GM23338 (cell line): ENCODE measurements around the gene RAD54L. TPM values are rescaled to one million over a fixed set of nuclear protein-coding genes. Genes with fewer than 3 reads are reported as not detected.

Experiments
- ATAC-seq: fragments of 200-7000 bp; cut with Tn5 transposase; 3 replicates; pipeline ENCODE4 v1.9.1; 2020
- DNase-seq: peaks from one replicate; pipeline ENCODE4 v3.0.0-alpha.2; 2015; ENCODE audit warnings: low spot score
- H2AFZ ChIP-seq: fragments of 200-600 bp; sonication (generic); 2 replicates; pipeline ENCODE4 v1.8.0; 2016; ENCODE audit warnings: antibody characterized with exemption, mild to moderate bottlenecking, moderate library complexity
- H3F3A ChIP-seq: fragments of 200-600 bp; sonication (generic); replicated peaks from 2 replicates; pipeline ENCODE4 v1.8.0; 2017; ENCODE audit warnings: antibody characterized with exemption, mixed run types, low read depth
- H3K27ac ChIP-seq: fragments of 200-600 bp; sonication (generic); 2 replicates; pipeline ENCODE4 v1.6.1; 2016; ENCODE audit warnings: low read depth
- H3K27me3 ChIP-seq: fragments of 200-600 bp; sonication (generic); 2 replicates; pipeline ENCODE4 v1.8.0; 2016; ENCODE audit warnings: mild to moderate bottlenecking, mixed run types, moderate library complexity; ENCODE audit not compliant: insufficient read depth
- H3K36me3 ChIP-seq: fragments of 200-600 bp; sonication (generic); 2 replicates; pipeline ENCODE4 v1.8.0; 2016; ENCODE audit warnings: mild to moderate bottlenecking; ENCODE audit not compliant: insufficient read depth
- H3K4me1 ChIP-seq: fragments of 200-600 bp; sonication (generic); 2 replicates; pipeline ENCODE4 v1.8.0; 2016; ENCODE audit warnings: mild to moderate bottlenecking, moderate library complexity; ENCODE audit not compliant: insufficient read depth
- H3K4me2 ChIP-seq: fragments of 200-600 bp; sonication (generic); 2 replicates; pipeline ENCODE4 v1.7.1; 2017; ENCODE audit warnings: mixed run types
- H3K4me3 ChIP-seq: fragments of 200-600 bp; sonication (generic); 2 replicates; pipeline ENCODE4 v1.6.1; 2016; ENCODE audit warnings: mixed run types
- H3K79me2 ChIP-seq: fragments of 200-600 bp; sonication (generic); replicated peaks from 2 replicates; pipeline ENCODE4 v1.8.0; 2017; ENCODE audit warnings: mild to moderate bottlenecking; ENCODE audit not compliant: insufficient read depth
- H3K9me2 ChIP-seq: fragments of 200-600 bp; sonication (generic); 2 replicates; pipeline ENCODE4 v1.8.0; 2017; ENCODE audit not compliant: insufficient read depth
- H4K20me1 ChIP-seq: fragments of 200-600 bp; sonication (generic); replicated peaks from 2 replicates; pipeline ENCODE4 v1.8.0; 2017; ENCODE audit warnings: mild to moderate bottlenecking; ENCODE audit not compliant: insufficient read depth
- H3K27ac Mint-ChIP-seq: 2 replicates; pipeline ENCODE4 v1.8.0; 2020; ENCODE audit warnings: inconsistent platforms, mild to moderate bottlenecking, moderate library complexity, mixed read lengths
- H3K27me3 Mint-ChIP-seq: 3 replicates; pipeline ENCODE4 v1.8.0; 2022; ENCODE audit warnings: low read depth, mild to moderate bottlenecking, moderate library complexity, mixed read lengths, inconsistent platforms; ENCODE audit not compliant: insufficient read depth, poor library complexity
- H3K36me3 Mint-ChIP-seq: 3 replicates; pipeline ENCODE4 v1.8.0; 2021; ENCODE audit warnings: low read depth, mild to moderate bottlenecking, inconsistent platforms, moderate library complexity, mixed read lengths
- H3K4me1 Mint-ChIP-seq: 3 replicates; pipeline ENCODE4 v1.8.0; 2020; ENCODE audit warnings: mild to moderate bottlenecking, inconsistent platforms, mixed read lengths
- H3K4me3 Mint-ChIP-seq: 3 replicates; pipeline ENCODE4 v1.8.0; 2021; ENCODE audit warnings: moderate library complexity, mild to moderate bottlenecking, inconsistent platforms, mixed read lengths
- H3K9me3 Mint-ChIP-seq: 3 replicates; pipeline ENCODE4 v1.8.0; 2020; ENCODE audit warnings: moderate library complexity, mild to moderate bottlenecking, inconsistent platforms, mixed read lengths
- CREB1 ChIP-seq: fragments of 250-450 bp; sonication (Bioruptor Pico); IDR thresholded peaks from 2 replicates; pipeline ENCODE4 v1.5.0; 2020; ENCODE audit warnings: low read depth, mild to moderate bottlenecking, moderate library complexity
- EZH2 ChIP-seq: fragments of 200-600 bp; sonication (generic); IDR thresholded peaks from one replicate; pipeline ENCODE4 v1.8.0; 2017; ENCODE audit warnings: antibody characterized with exemption, mild to moderate bottlenecking, low read depth; ENCODE audit not compliant: unreplicated experiment
- EZH2phosphoT487 ChIP-seq: fragments of 200-600 bp; sonication (generic); IDR thresholded peaks from one replicate; pipeline ENCODE4 v1.8.1; 2018; ENCODE audit warnings: antibody characterized with exemption; ENCODE audit not compliant: unreplicated experiment
- JUNB ChIP-seq: IDR thresholded peaks from one replicate; pipeline ENCODE4 v1.6.1; 2016; ENCODE audit warnings: antibody characterized with exemption; ENCODE audit not compliant: unreplicated experiment
- NANOG ChIP-seq: IDR thresholded peaks from 2 replicates; pipeline ENCODE4 v1.6.1; 2016; ENCODE audit warnings: antibody characterized with exemption, borderline replicate concordance
- POLR2AphosphoS5 ChIP-seq: IDR thresholded peaks from 2 replicates; pipeline ENCODE4 v1.6.1; 2016; ENCODE audit warnings: antibody characterized with exemption, low read depth
- STAT1 ChIP-seq: IDR thresholded peaks from one replicate; pipeline ENCODE4 v1.6.1; 2016; ENCODE audit warnings: antibody characterized with exemption; ENCODE audit not compliant: unreplicated experiment
- ZNF114 ChIP-seq: fragments of 250-450 bp; sonication (Bioruptor Pico); IDR thresholded peaks from 2 replicates; pipeline ENCODE4 v1.5.0; 2020; ENCODE audit warnings: mild to moderate bottlenecking, moderate library complexity
- ZNF331 ChIP-seq: fragments of 250-450 bp; sonication (Bioruptor Pico); IDR thresholded peaks from 2 replicates; pipeline ENCODE4 v1.5.0; 2020; ENCODE audit warnings: low read depth, mild to moderate bottlenecking, moderate library complexity
- polyA plus RNA-seq: library from polyadenylated mRNA; unstranded; fragments of >200 nt; fragmentation: Nextera tagmentation; extraction: Ambion mirVana; gene quantifications from 2 replicates; pipeline ENCODE4 v1.2.1, GENCODE V29; 2016
- total RNA-seq: library from RNA; depleted of rRNA; stranded (reverse); fragments of >200 nt; shearing (Covaris generic); gene quantifications from 2 replicates; pipeline ENCODE4 v1.2.3, GENCODE V29; 2014
- TF ChIP-seq, protein P1 (sequence below): IDR thresholded peaks from one replicate; pipeline ENCODE4 v1.6.1; 2018; ENCODE audit warnings: antibody characterized with exemption; ENCODE audit not compliant: unreplicated experiment
- TF ChIP-seq, protein P2 (sequence below): IDR thresholded peaks from 2 replicates; pipeline ENCODE4 v1.6.1; 2016; ENCODE audit warnings: antibody characterized with exemption
- TF ChIP-seq, protein P3 (sequence below): fragments of 250-450 bp; sonication (Bioruptor Pico); IDR thresholded peaks from 2 replicates; pipeline ENCODE4 v1.5.0; 2020; ENCODE audit warnings: mild to moderate bottlenecking, moderate library complexity

The RAD54L gene
- total and polyA plus RNA-seq, 2 experiments from 2014 or later: 26.4 to 48.1 TPM

DNA sequence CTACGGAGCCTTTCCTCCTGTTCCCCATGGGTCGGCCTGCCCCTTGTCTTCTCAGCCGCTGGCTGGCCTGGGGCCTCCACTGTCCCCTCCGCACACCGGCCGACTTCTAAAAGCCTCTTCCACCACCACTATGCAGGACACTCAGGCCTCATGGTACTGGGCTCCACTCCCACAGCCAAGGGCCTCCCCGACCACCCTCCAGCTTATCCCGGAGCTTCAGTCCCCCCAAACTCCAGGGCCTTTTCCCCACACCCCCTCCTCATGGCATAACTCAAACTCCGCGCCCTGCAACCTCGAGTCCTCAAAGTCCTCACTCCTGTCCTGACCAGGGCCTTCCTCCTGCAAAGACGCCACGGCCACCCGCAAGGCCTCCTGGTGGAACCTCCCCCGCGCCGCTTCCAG is 53.8 kb downstream of the RAD54L start:
- TF ChIP-seq, protein P1, sequence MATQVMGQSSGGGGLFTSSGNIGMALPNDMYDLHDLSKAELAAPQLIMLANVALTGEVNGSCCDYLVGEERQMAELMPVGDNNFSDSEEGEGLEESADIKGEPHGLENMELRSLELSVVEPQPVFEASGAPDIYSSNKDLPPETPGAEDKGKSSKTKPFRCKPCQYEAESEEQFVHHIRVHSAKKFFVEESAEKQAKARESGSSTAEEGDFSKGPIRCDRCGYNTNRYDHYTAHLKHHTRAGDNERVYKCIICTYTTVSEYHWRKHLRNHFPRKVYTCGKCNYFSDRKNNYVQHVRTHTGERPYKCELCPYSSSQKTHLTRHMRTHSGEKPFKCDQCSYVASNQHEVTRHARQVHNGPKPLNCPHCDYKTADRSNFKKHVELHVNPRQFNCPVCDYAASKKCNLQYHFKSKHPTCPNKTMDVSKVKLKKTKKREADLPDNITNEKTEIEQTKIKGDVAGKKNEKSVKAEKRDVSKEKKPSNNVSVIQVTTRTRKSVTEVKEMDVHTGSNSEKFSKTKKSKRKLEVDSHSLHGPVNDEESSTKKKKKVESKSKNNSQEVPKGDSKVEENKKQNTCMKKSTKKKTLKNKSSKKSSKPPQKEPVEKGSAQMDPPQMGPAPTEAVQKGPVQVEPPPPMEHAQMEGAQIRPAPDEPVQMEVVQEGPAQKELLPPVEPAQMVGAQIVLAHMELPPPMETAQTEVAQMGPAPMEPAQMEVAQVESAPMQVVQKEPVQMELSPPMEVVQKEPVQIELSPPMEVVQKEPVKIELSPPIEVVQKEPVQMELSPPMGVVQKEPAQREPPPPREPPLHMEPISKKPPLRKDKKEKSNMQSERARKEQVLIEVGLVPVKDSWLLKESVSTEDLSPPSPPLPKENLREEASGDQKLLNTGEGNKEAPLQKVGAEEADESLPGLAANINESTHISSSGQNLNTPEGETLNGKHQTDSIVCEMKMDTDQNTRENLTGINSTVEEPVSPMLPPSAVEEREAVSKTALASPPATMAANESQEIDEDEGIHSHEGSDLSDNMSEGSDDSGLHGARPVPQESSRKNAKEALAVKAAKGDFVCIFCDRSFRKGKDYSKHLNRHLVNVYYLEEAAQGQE: no peak
- no peak for TF ChIP-seq EZH2phosphoT487
- no peak for TF ChIP-seq CREB1 (CRISPR knock-in tag)
- TF ChIP-seq NANOG: no peak
- TF ChIP-seq STAT1: no peak
- no peak for TF ChIP-seq POLR2AphosphoS5
- no peak for TF ChIP-seq ZNF331 (CRISPR knock-in tag)
- TF ChIP-seq, protein P2, sequence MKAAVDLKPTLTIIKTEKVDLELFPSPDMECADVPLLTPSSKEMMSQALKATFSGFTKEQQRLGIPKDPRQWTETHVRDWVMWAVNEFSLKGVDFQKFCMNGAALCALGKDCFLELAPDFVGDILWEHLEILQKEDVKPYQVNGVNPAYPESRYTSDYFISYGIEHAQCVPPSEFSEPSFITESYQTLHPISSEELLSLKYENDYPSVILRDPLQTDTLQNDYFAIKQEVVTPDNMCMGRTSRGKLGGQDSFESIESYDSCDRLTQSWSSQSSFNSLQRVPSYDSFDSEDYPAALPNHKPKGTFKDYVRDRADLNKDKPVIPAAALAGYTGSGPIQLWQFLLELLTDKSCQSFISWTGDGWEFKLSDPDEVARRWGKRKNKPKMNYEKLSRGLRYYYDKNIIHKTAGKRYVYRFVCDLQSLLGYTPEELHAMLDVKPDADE: no peak
- TF ChIP-seq EZH2: no peak
- TF ChIP-seq, protein P3, sequence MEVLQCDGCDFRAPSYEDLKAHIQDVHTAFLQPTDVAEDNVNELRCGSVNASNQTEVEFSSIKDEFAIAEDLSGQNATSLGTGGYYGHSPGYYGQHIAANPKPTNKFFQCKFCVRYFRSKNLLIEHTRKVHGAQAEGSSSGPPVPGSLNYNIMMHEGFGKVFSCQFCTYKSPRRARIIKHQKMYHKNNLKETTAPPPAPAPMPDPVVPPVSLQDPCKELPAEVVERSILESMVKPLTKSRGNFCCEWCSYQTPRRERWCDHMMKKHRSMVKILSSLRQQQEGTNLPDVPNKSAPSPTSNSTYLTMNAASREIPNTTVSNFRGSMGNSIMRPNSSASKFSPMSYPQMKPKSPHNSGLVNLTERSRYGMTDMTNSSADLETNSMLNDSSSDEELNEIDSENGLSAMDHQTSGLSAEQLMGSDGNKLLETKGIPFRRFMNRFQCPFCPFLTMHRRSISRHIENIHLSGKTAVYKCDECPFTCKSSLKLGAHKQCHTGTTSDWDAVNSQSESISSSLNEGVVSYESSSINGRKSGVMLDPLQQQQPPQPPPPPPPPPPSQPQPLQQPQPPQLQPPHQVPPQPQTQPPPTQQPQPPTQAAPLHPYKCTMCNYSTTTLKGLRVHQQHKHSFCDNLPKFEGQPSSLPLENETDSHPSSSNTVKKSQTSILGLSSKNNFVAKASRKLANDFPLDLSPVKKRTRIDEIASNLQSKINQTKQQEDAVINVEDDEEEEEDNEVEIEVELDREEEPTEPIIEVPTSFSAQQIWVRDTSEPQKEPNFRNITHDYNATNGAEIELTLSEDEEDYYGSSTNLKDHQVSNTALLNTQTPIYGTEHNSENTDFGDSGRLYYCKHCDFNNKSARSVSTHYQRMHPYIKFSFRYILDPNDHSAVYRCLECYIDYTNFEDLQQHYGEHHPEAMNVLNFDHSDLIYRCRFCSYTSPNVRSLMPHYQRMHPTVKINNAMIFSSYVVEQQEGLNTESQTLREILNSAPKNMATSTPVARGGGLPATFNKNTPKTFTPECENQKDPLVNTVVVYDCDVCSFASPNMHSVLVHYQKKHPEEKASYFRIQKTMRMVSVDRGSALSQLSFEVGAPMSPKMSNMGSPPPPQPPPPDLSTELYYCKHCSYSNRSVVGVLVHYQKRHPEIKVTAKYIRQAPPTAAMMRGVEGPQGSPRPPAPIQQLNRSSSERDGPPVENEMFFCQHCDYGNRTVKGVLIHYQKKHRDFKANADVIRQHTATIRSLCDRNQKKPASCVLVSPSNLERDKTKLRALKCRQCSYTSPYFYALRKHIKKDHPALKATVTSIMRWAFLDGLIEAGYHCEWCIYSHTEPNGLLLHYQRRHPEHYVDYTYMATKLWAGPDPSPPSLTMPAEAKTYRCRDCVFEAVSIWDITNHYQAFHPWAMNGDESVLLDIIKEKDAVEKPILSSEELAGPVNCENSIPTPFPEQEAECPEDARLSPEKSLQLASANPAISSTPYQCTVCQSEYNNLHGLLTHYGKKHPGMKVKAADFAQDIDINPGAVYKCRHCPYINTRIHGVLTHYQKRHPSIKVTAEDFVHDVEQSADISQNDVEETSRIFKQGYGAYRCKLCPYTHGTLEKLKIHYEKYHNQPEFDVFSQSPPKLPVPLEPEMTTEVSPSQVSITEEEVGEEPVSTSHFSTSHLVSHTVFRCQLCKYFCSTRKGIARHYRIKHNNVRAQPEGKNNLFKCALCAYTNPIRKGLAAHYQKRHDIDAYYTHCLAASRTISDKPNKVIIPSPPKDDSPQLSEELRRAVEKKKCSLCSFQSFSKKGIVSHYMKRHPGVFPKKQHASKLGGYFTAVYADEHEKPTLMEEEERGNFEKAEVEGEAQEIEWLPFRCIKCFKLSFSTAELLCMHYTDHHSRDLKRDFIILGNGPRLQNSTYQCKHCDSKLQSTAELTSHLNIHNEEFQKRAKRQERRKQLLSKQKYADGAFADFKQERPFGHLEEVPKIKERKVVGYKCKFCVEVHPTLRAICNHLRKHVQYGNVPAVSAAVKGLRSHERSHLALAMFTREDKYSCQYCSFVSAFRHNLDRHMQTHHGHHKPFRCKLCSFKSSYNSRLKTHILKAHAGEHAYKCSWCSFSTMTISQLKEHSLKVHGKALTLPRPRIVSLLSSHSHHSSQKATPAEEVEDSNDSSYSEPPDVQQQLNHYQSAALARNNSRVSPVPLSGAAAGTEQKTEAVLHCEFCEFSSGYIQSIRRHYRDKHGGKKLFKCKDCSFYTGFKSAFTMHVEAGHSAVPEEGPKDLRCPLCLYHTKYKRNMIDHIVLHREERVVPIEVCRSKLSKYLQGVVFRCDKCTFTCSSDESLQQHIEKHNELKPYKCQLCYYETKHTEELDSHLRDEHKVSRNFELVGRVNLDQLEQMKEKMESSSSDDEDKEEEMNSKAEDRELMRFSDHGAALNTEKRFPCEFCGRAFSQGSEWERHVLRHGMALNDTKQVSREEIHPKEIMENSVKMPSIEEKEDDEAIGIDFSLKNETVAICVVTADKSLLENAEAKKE (CRISPR knock-in tag): no peak
- TF ChIP-seq JUNB: no peak
- TF ChIP-seq ZNF114 (CRISPR knock-in tag): no peak
- Histone ChIP-seq H4K20me1 (peaks cover 18% of the 10 kb centered on the region), H3K27me3 (no peaks in the 10 kb centered on the region), H3K36me3 (peaks cover 9% of the 10 kb centered on the region), H2AFZ (0 out of 2 replicates have a peak overlapping the region, but pooled peaks have one; percentile 15), H3F3A (peaks cover 13% of the 10 kb centered on the region), H3K4me3 (peak overlapping the region; percentile 93), H3K79me2 (peaks cover 77% of the 10 kb centered on the region), H3K4me2 (peak overlapping the region; percentile 88), H3K9me2 (no peaks in the 10 kb centered on the region), H3K4me1 (peaks cover 39% of the 10 kb centered on the region), H3K27ac (peak overlapping the region; percentile 79)
- H3K27me3 Mint-ChIP-seq: peaks cover 8% of the 10 kb centered on the region
- H3K4me3 Mint-ChIP-seq: peak overlapping the region; percentile 98
- H3K9me3 Mint-ChIP-seq: peaks cover 7% of the 10 kb centered on the region
- ATAC-seq (no peak; the same call in 2 of the 3 replicates), DNase-seq (no peak)
- H3K36me3 Mint-ChIP-seq: peaks cover 41% of the 10 kb centered on the region
- peaks cover 37% of the 10 kb centered on the region for H3K4me1 Mint-ChIP-seq
- peak overlapping the region; percentile 86 for H3K27ac Mint-ChIP-seq
